Liver (tissue), 9 donors: Measurements from ENCODE around the gene SPSB1. TPM values are rescaled to one million over a fixed set of nuclear protein-coding genes. Genes with fewer than 3 reads are reported as not detected.

Experiments
- DNase-seq: peaks from one replicate; pipeline ENCODE4 v3.0.0-alpha.2; 2017; ENCODE audit warnings: low spot score
- H3K27ac ChIP-seq, 2 donors: one replicate each; pipeline ENCODE4 v1.7.0; 2013; ENCODE audit warnings: inconsistent platforms in 2 of 2, low read length in 2 of 2, control low read depth in 1 of 2, low read depth in 1 of 2, mild to moderate bottlenecking in 1 of 2
- H3K27me3 ChIP-seq, 4 donors: one replicate each; pipeline versions ENCODE4 v1.6.1 to v1.7.0; 2013; ENCODE audit warnings: low read length in 3 of 4, inconsistent platforms in 1 of 4, mild to moderate bottlenecking in 1 of 4, moderate library complexity in 1 of 4; ENCODE audit not compliant: control insufficient read depth in 4 of 4, insufficient read depth in 4 of 4
- H3K36me3 ChIP-seq, 4 donors: one replicate each; pipeline versions ENCODE4 v1.6.1 to v1.7.0; 2013; ENCODE audit warnings: low read length in 3 of 4, mild to moderate bottlenecking in 3 of 4, low read depth in 1 of 4, moderate library complexity in 1 of 4; ENCODE audit not compliant: control insufficient read depth in 4 of 4, insufficient read depth in 3 of 4
- H3K4me1 ChIP-seq, 4 donors: one replicate each; pipeline versions ENCODE4 v1.6.1 to v1.7.0; 2013; ENCODE audit warnings: low read length in 3 of 4, mild to moderate bottlenecking in 3 of 4, moderate library complexity in 1 of 4; ENCODE audit not compliant: control insufficient read depth in 4 of 4, insufficient read depth in 4 of 4
- H3K4me3 ChIP-seq, 3 donors: one replicate each; pipeline versions ENCODE4 v1.6.1 to v1.7.0; 2013; ENCODE audit warnings: low read length in 3 of 3, control low read depth in 1 of 3, low read depth in 1 of 3, mild to moderate bottlenecking in 1 of 3
- H3K9ac ChIP-seq, 2 donors: one replicate each; pipeline ENCODE4 v1.7.0; 2013; ENCODE audit warnings: low read length in 2 of 2, mild to moderate bottlenecking in 2 of 2, moderate library complexity in 2 of 2, control low read depth in 1 of 2, low read depth in 1 of 2
- H3K9me3 ChIP-seq, 4 donors: one replicate each; pipeline versions ENCODE4 v1.6.1 to v1.7.0; 2013; ENCODE audit warnings: low read length in 3 of 4; ENCODE audit not compliant: control insufficient read depth in 4 of 4
- CTCF ChIP-seq: fragments of 150-350 bp; IDR thresholded peaks from 2 replicates; pipeline ENCODE4 v1.5.1; 2017; ENCODE audit warnings: improper control_type of control experiment, low read depth, low read length; ENCODE audit not compliant: missing input control
- EGR1 ChIP-seq, 2 donors: IDR thresholded peaks; 2 replicates each; pipeline ENCODE4 v1.6.1; 2016 to 2018; ENCODE audit warnings: antibody characterized with exemption in 2 of 2, low read depth in 2 of 2
- FOXA1 ChIP-seq: IDR thresholded peaks from 2 replicates; pipeline ENCODE4 v1.6.1; 2016; ENCODE audit warnings: antibody characterized with exemption
- FOXA2 ChIP-seq: IDR thresholded peaks from 2 replicates; pipeline ENCODE4 v1.6.1; 2016; ENCODE audit warnings: antibody characterized with exemption
- GABPA ChIP-seq, 2 donors: IDR thresholded peaks in 1 of 2; conservative IDR thresholded peaks in 1 of 2; 2 replicates each; pipeline ENCODE4 v1.6.1; 2016; ENCODE audit warnings: antibody characterized with exemption in 2 of 2, mild to moderate bottlenecking in 1 of 2, moderate library complexity in 1 of 2
- HNF4A ChIP-seq, 2 donors: conservative IDR thresholded peaks; 2 replicates each; pipeline ENCODE4 v1.6.1; 2016; ENCODE audit warnings: antibody characterized with exemption in 2 of 2, mild to moderate bottlenecking in 2 of 2
- HNF4G ChIP-seq: IDR thresholded peaks from 2 replicates; pipeline ENCODE4 v1.6.1; 2016; ENCODE audit warnings: antibody characterized with exemption
- JUND ChIP-seq, 2 donors: IDR thresholded peaks; 2 replicates each; pipeline ENCODE4 v1.6.1; 2016; ENCODE audit warnings: antibody characterized with exemption in 2 of 2
- NR2F2 ChIP-seq: IDR thresholded peaks from 2 replicates; pipeline ENCODE4 v1.6.1; 2016; ENCODE audit warnings: antibody characterized with exemption
- RAD21 ChIP-seq, 2 donors: IDR thresholded peaks; 2 replicates each; pipeline ENCODE4 v1.6.1; 2016; ENCODE audit warnings: antibody characterized with exemption in 2 of 2, mild to moderate bottlenecking in 2 of 2
- SP1 ChIP-seq: IDR thresholded peaks from 2 replicates; pipeline ENCODE4 v1.6.1; 2018; ENCODE audit warnings: antibody characterized with exemption, mild to moderate bottlenecking
- TAF1 ChIP-seq: conservative IDR thresholded peaks from 2 replicates; pipeline ENCODE4 v1.6.1; 2016; ENCODE audit warnings: antibody characterized with exemption, mild to moderate bottlenecking
- YY1 ChIP-seq: IDR thresholded peaks from 2 replicates; pipeline ENCODE4 v1.6.1; 2016; ENCODE audit warnings: antibody characterized with exemption, mild to moderate bottlenecking
- WGBS: extraction: QIAGEN DNeasy Blood & Tissue Kit; methylation state at CpG from one replicate; pipeline ENCODE4 v1.1.7; 2013; 5-methylcytosine and 5-hydroxymethylcytosine counted together
- polyA plus RNA-seq, 2 donors: library from polyadenylated mRNA; stranded (reverse) in 1 of 2; unstranded in 1 of 2; fragments of 200-250 nt in 1 of 2; fragments of >200 nt in 1 of 2; fragmentation: Nextera tagmentation in 1 of 2; extraction: Ambion mirVana in 1 of 2; gene quantifications; one replicate each; pipeline versions ENCODE4 v1.2.1 to v1.2.3, GENCODE V29; 2013 to 2015
- total RNA-seq, 2 donors: library from RNA; depleted of rRNA; stranded (reverse); fragments of >200 nt; gene quantifications; one replicate each; pipeline ENCODE4 v1.2.3, GENCODE V29; 2014
- TF ChIP-seq, protein P1 (sequence below): IDR thresholded peaks from 2 replicates; pipeline ENCODE4 v1.6.1; 2016; ENCODE audit warnings: antibody characterized with exemption
- TF ChIP-seq, protein P2 (sequence below): IDR thresholded peaks from 2 replicates; pipeline ENCODE4 v1.6.1; 2016; ENCODE audit warnings: antibody characterized with exemption
- donor health status: healthy.
- donor health status: healthy.
- donor health status: healthy.
- donor health status: healthy.
- donor health status: healthy.

SPSB1 gene
- total and polyA plus RNA-seq, 4 donors, result 4.1 to 22.6 (median 14.8) TPM

DNA sequence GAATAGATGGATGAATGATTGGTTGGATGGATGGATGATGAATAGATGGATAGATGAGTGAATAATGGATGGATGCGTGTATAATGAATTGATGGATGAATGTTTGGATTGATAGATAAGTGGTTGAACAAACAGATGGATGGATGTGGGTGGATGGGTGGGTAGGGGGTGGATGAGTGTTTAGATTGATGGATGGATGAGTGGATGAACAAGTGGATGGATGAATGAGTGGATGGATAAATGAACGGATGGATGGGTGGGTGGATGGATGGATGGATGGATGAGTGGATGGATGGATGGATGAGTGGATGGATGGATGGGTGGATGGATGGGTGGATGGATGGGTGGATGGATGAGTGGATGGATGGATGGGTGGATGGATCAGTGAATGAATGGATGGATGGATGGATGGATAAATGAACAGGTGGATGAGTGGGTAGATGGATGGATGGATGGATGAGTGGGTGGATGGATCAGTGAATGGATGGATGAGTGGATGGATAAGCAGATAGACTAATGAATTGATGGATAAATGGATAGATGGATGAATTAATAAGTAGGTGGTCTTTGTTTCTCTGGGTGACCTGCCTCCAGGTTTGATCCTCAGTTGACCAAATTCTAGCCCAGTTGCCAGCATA is 64.3 kb downstream of the SPSB1 start:
- no peaks in the 10 kb centered on the region for H3K4me1 ChIP-seq
- no peak overlapping the region for H3K9ac ChIP-seq
- peaks cover 9 to 32% (median 17%) of the 10 kb centered on the region in 4 donors for H3K36me3 ChIP-seq
- no peaks in the 10 kb centered on the region for H3K27me3 ChIP-seq
- H3K9me3 ChIP-seq, result no peaks in the 10 kb centered on the region
- DNase-seq, result no peak
- 97% methylated on average over 2 of the region's 2 CpGs for WGBS
- H3K27ac ChIP-seq, result no peak overlapping the region
- TF ChIP-seq TAF1 (no peak), FOXA1 (no peak), RAD21 (IDR thresholded peaks at IDR 0.05) (no peak), JUND (IDR thresholded peaks at IDR 0.05) (no peak), HNF4A (conservative IDR thresholded peaks at IDR 0.05) (no peak)
- TF ChIP-seq, protein P1, sequence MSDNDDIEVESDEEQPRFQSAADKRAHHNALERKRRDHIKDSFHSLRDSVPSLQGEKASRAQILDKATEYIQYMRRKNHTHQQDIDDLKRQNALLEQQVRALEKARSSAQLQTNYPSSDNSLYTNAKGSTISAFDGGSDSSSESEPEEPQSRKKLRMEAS, result no peak
- TF ChIP-seq, protein P2, sequence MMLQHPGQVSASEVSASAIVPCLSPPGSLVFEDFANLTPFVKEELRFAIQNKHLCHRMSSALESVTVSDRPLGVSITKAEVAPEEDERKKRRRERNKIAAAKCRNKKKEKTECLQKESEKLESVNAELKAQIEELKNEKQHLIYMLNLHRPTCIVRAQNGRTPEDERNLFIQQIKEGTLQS, result no peak
- H3K4me3 ChIP-seq, result no peak overlapping the region

DNA sequence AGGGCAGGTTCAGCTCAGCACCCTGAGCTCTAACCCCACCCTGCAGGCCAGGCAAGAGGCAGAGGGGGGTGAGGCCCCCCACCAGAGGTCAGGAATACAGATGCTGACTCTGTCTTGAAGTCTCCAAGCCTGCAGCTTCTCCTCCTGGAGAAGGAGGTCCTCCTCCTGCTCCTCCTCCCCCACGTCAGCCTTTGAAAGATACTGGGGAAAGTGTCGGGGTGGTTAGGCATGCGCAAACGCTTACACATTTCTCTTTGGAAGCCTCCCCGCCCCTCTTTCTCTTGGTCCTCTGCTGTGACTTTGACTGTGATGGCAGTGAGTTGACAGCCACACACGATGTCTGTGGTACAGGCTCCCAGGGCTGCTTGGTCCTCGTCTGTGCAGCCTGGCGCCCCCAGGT is 65.3 kb downstream of the SPSB1 start:
- no peak for DNase-seq
- H3K4me1 ChIP-seq, result no peaks in the 10 kb centered on the region

More for the DNA sequence above, 65.3 kb downstream of the SPSB1 start:
- TF ChIP-seq EGR1 (IDR thresholded peaks at IDR 0.05; ENCODE audit: low read depth in 2 of 2), result no peak
- TF ChIP-seq RAD21 (IDR thresholded peaks at IDR 0.05), result no peak
- no peak for TF ChIP-seq FOXA1
- no peak for TF ChIP-seq CTCF
- no peak for TF ChIP-seq SP1
- TF ChIP-seq HNF4G, result no peak
- TF ChIP-seq GABPA (IDR thresholded peaks at IDR 0.05 in 1 of 2, conservative IDR thresholded peaks at IDR 0.05 in 1 of 2), result no peak
- no peak for TF ChIP-seq NR2F2
- no peak for TF ChIP-seq YY1
- no peak for TF ChIP-seq JUND (IDR thresholded peaks at IDR 0.05)
- no peak for TF ChIP-seq TAF1
- TF ChIP-seq, protein P1, result no peak
- TF ChIP-seq HNF4A (conservative IDR thresholded peaks at IDR 0.05), result no peak
- TF ChIP-seq, protein P2, result no peak
- TF ChIP-seq FOXA2, result no peak
- peaks cover 9 to 32% (median 18%) of the 10 kb centered on the region in 4 donors for H3K36me3 ChIP-seq
- H3K27ac ChIP-seq, result no peak overlapping the region
- H3K9me3 ChIP-seq, result no peaks in the 10 kb centered on the region
- H3K9ac ChIP-seq, result no peak overlapping the region
- H3K4me3 ChIP-seq, result no peak overlapping the region
- no peaks in the 10 kb centered on the region for H3K27me3 ChIP-seq
- 94% methylated on average over 8 of the region's 8 CpGs for WGBS
